GM13976 (cell line): ENCODE data around the gene PGAP6.

Source experiments
- DNase-seq: peaks from one replicate; pipeline ENCODE4 v3.0.0; 2012; ENCODE audit warnings: low spot score
- in situ Hi-C: fragments of 300-500 bp; cut with MboI; formaldehyde crosslinking; loops from one replicate; pipeline ENCODE4 v1.12.0; 2022; ENCODE audit warnings: low sequenced_read_pairs, mixed read lengths, inconsistent platforms; ENCODE audit not compliant: unreplicated experiment
- TF ChIP-seq, protein P1 (sequence below): IDR thresholded peaks from 2 replicates; pipeline ENCODE4 v1.5.1; 2012; ENCODE audit warnings: borderline replicate concordance, mild to moderate bottlenecking; ENCODE audit not compliant: insufficient read depth; ENCODE audit errors: extremely low read depth, missing control alignments, control extremely low read depth

Gene PGAP6

DNA sequence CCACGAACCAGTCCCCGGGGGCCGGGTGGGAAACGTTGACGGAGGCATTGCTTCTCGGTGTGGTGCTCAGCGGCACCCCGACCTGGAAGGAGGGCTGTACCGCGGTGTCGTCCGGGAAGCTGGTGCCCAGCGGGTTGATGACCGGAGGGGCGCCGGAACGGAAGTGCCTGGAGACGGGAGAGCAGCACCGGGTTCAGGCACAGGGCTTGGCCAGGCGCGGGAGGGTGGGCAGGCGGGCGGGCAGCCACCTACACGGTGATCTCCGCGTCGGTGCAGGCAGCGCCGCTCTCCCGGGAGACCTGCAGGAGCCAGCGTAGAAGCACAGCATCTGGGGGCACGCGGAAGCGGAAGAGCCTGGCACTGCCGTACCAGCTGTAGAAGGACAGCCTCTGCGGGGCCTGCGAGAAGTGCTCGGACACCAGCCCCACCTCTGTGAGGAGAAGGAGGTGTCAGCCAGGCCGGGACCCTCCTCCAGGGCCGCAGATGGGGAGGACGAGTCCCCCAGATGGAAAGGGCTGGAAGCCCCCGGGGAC is 4.3 kb downstream of the PGAP6 start:
- in situ Hi-C loops = no loop called here
- TF ChIP-seq, protein P1, sequence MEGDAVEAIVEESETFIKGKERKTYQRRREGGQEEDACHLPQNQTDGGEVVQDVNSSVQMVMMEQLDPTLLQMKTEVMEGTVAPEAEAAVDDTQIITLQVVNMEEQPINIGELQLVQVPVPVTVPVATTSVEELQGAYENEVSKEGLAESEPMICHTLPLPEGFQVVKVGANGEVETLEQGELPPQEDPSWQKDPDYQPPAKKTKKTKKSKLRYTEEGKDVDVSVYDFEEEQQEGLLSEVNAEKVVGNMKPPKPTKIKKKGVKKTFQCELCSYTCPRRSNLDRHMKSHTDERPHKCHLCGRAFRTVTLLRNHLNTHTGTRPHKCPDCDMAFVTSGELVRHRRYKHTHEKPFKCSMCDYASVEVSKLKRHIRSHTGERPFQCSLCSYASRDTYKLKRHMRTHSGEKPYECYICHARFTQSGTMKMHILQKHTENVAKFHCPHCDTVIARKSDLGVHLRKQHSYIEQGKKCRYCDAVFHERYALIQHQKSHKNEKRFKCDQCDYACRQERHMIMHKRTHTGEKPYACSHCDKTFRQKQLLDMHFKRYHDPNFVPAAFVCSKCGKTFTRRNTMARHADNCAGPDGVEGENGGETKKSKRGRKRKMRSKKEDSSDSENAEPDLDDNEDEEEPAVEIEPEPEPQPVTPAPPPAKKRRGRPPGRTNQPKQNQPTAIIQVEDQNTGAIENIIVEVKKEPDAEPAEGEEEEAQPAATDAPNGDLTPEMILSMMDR = no peak
- DNase-seq = no peak

DNA sequence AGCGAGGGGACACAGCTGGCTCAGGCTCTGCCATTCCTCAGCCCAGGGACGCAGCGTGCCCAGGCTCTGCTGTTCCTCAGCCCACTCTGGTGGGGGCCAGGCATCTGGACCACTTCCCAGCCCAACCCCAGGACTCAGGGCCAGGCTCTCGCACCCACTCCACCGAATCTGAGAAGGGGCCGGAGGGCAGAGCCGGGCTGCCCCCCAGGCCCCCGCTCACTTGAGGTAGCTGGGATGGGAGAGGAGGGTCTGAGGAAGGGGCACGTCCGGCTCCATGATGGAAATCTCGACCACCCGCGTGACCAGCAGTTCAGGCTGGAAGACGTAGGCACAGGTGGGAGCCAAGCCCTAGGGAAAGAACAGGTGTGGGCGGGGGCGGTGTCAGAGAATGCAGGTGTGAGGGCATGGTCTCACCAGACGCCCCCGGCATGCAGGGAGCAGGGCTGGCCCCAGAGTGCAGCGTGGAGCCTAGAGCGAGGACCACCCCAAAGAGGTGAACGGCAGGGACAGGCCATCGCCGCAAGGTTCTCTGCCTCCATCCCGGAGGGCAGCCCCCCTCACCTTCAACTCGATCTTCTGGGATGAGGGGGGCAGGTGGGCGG is 4.9 kb downstream of the PGAP6 start:
- DNase-seq = no peak
- TF ChIP-seq, protein P1 = no peak
- in situ Hi-C loops = no loop called here

DNA sequence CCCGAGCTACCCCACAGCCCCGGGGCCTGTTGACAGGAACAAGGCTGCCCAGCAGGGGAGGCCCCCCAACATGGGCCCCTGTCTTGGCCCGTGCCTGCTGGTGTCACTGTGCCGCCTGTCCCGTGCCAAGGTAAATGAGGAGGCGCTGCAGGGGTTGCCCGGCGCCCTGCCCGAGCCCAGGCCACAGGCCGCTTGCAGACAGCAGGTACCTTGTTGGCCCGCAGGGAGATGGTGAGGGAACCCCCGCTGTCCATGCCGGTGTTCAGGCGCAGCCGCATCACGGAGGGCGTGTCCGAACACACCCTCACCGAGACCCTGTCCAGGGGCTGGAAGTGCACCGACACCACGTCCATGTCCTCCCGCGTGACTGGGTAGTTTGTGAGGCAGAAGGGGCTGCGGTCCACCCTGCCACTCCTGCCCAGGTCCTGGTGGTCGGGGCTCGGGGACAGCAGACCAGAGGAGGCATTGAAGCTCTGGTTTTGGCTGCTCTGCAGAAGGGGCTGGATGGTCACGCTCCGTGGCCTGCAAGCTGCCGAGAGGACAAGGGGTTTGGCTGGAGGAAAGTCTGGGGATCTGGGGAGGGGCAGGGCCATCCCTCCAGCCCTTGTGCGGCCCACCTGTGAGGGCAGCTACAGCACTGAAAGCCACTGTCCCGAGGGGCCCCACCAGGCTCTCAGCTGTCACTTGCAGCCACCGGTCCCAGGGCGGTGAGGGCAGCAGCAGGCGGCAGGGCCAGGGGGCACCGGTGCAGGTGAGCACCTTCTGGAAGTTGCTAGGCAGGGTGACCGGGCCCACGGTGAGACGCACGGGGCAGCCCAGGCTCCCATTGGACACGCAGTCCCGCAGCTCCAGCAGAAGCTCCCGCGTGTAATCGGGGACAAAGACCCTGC is 5.6 kb downstream of the PGAP6 start:
- DNase-seq = no peak
- TF ChIP-seq, protein P1 = no peak
- in situ Hi-C loops = no loop called here

DNA sequence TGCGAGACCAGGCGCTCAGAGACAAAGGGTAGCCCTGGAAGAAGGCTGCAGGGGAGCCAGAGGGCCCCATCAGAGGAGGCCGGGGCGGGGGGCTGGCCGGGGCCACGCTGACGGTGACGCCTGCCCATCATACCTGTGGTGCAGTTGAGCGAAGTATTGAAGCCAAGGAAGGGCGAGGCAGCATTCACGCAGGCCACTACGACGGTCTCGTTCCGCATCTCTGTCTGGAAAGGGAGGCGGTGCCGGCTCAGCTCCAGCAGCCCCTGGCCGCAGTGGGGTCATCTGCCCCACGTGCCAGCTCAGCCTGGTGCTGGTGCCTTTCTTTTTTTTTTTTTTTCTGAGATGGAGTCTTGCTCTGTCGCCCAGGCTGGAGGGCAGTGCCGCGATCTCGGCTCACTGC is 6.6 kb downstream of the PGAP6 start:
- TF ChIP-seq, protein P1 = no peak
- in situ Hi-C loops = no loop called here
- no peak for DNase-seq

DNA sequence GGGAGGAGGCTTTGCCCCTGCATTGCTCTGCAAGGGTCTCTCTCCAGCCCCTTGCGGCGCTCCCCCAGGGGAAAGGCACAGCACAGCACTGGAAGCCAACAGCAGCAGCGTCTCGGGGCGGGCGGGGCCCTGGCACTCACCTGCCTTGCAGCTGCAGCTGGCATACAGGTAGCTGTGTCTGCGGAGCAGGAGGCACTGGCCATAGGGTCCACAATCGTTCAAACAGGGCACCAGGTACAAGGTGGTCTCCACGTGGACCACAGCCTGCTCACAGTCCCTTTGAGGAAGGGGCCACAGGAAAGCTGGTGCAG is 7.2 kb downstream of the PGAP6 start:
- no peak for DNase-seq
- in situ Hi-C loops = no loop called here
- TF ChIP-seq, protein P1 = no peak

DNA sequence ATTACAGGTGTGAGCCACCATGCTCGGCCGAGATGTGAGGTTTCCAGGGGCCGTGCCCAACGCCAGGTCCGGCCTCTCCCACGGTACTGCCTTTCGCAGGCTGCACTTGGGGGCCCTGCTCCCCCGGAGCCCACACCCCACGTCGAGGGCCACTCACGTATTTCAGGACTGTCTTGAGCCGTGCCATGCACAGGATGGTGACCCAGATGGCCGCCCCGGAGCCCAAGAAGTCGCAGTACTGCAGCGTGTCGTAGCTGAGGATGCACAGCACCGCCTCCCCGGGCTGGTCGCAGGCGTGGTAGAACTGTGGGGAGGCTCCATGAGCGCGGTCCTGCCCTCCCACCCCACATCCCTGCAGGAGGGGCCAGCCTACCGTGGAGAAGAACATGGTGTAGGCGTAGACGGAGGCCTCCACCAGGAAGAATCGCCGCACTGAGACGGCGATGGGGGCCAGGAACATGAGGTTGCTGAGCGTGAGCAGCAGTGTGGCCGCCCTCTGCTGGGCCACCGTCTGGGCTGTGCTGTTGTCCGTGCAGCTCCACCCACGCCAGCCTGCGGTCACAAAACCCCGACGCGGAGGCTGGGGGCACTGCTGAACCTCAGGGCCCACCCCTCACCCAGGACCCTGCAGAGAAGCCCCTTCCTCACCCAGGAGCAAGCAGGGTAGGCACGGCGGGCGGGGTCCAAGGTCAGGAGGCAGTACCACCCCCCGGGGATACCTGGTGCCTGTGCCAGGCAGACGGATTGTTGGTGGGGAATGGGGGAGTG is 7.7 kb downstream of the PGAP6 start:
- in situ Hi-C loops = no loop called here
- TF ChIP-seq, protein P1 = no peak
- no peak for DNase-seq
